Measurements from ENCODE around the gene POLK.
"Not testable (repeated sequence)": the region's sequence is repeated elsewhere in the genome, so short reads cannot be mapped to it uniquely, and the experiment has no call there.

POLK gene

GRCh38 chr5:75571547-75571946 is 59.9 kb downstream of the POLK start:
- DNase-seq (ENCODE audit: low read depth), result no peak
- TF ChIP-seq CTCF (conservative IDR thresholded peaks at IDR 0.05; ENCODE audit: low read depth, low read length), result no peak

GRCh38 chr5:75574791-75575190 is 63.1 kb downstream of the POLK start:
- peak; percentile 66 for DNase-seq (ENCODE audit: low read depth)
- H3K4me3 ChIP-seq (ENCODE audit: low read depth, low read length), result no peak overlapping the region
- TF ChIP-seq CTCF (conservative IDR thresholded peaks at IDR 0.05; ENCODE audit: low read depth, low read length), result no peak

More at GRCh38 chr5:75571547-75571946, 59.9 kb downstream of the POLK start:
- no peak overlapping the region for H3K4me3 ChIP-seq (ENCODE audit: low read depth, low read length)

- not testable (repeated sequence) for H3K4me3 ChIP-seq (ENCODE audit: low read depth, low read length); DNase-seq (ENCODE audit: low read depth)
Observed at GRCh38 chr5:75578280-75578679, 66.6 kb downstream of the POLK start.

- DNase-seq (ENCODE audit: low read depth), result peak; percentile 41
- peak; percentile 55 for TF ChIP-seq CTCF (conservative IDR thresholded peaks at IDR 0.05; ENCODE audit: low read depth, low read length)
- H3K4me3 ChIP-seq (ENCODE audit: low read depth, low read length), result no peak overlapping the region
Observed at GRCh38 chr5:75584641-75585040, 73.0 kb downstream of the POLK start.

- no peak overlapping the region for H3K4me3 ChIP-seq (ENCODE audit: low read depth, low read length)
- DNase-seq (ENCODE audit: low read depth), result peak; percentile 22
- TF ChIP-seq CTCF (conservative IDR thresholded peaks at IDR 0.05; ENCODE audit: low read depth, low read length), result no peak
Observed at GRCh38 chr5:75588666-75589065, 77.0 kb downstream of the POLK start.

GRCh38 chr5:75600535-75600934 is 88.8 kb downstream of the POLK start:
- DNase-seq (ENCODE audit: low read depth), result no peak
- no peak for TF ChIP-seq CTCF (conservative IDR thresholded peaks at IDR 0.05; ENCODE audit: low read depth, low read length)
- H3K4me3 ChIP-seq (ENCODE audit: low read depth, low read length), result no peak overlapping the region

GRCh38 chr5:75601567-75601966 is 89.9 kb downstream of the POLK start:
- no peak for TF ChIP-seq CTCF (conservative IDR thresholded peaks at IDR 0.05; ENCODE audit: low read depth, low read length)
- peak; percentile 44 for DNase-seq (ENCODE audit: low read depth)
- H3K4me3 ChIP-seq (ENCODE audit: low read depth, low read length), result no peak overlapping the region

- DNase-seq (ENCODE audit: low read depth), result peak; percentile 74
- no peak for TF ChIP-seq CTCF (conservative IDR thresholded peaks at IDR 0.05; ENCODE audit: low read depth, low read length)
- H3K4me3 ChIP-seq (ENCODE audit: low read depth, low read length), result no peak overlapping the region
Observed at GRCh38 chr5:75601996-75602395, 90.3 kb downstream of the POLK start.
